ENCODE data around the gene POR.

The POR gene

GRCh38 chr7:75914655-75915415 lies at the start of gene POR:
TSS of gene POR (plus strand) at chr7:75915155. CDS start at chr7:75954002, 38,847 bp downstream.
- H3K79me2 ChIP-seq (ENCODE audit: low read length), result peaks cover 49% of the 10 kb centered on the region
- peak within 1 kb of the TSS; percentile 50; the same call in 1 of the 2 replicates for H2AFZ ChIP-seq (ENCODE audit: low read depth, low read length)
- TF ChIP-seq EZH2phosphoT487 (IDR thresholded peaks at IDR 0.05; ENCODE audit: low read depth) (no peak), CTCF (IDR thresholded peaks at IDR 0.05; ENCODE audit: low read depth, low read length) (no peak)
- H3K27ac ChIP-seq (ENCODE audit: low read length), result peak within 1 kb of the TSS; percentile 35; the same call in 1 of the 2 replicates
- no peaks in the 10 kb centered on the region for H3K9me3 ChIP-seq (ENCODE audit: insufficient read depth, low read length)
- H3K4me2 ChIP-seq (ENCODE audit: low read length), result peak within 1 kb of the TSS; percentile 97
- peaks cover 15% of the 10 kb centered on the region for H3K4me1 ChIP-seq (ENCODE audit: low read length)
- H4K20me1 ChIP-seq (ENCODE audit: insufficient read depth, low read length), result peaks cover 8% of the 10 kb centered on the region; the same call in 1 of the 2 replicates
- H3K4me3 ChIP-seq (ENCODE audit: low read length), result peak within 1 kb of the TSS; percentile 84
- peak within 1 kb of the TSS; percentile 79 for H3K9ac ChIP-seq (ENCODE audit: low read length)
- no peaks in the 10 kb centered on the region; the same call in 1 of the 2 replicates for H3K27me3 ChIP-seq (ENCODE audit: low read depth, low read length)
- H3K36me3 ChIP-seq (replicated peaks; ENCODE audit: low read depth, low read length), result peaks cover 2% of the 10 kb centered on the region

GRCh38 chr7:75866114-75866488 lies 48.9 kb upstream of the POR start:
- H3K4me3 ChIP-seq (ENCODE audit: low read length), result no peak overlapping the region
- peaks cover 9% of the 10 kb centered on the region; the same call in 1 of the 2 replicates for H3K4me1 ChIP-seq (ENCODE audit: low read length)
- TF ChIP-seq EZH2phosphoT487 (IDR thresholded peaks at IDR 0.05; ENCODE audit: low read depth), result no peak
- no peak for TF ChIP-seq CTCF (IDR thresholded peaks at IDR 0.05; ENCODE audit: low read depth, low read length)
- no peaks in the 10 kb centered on the region for H4K20me1 ChIP-seq (ENCODE audit: insufficient read depth, low read length)
- H2AFZ ChIP-seq (ENCODE audit: low read depth, low read length), result no peak overlapping the region
- no peaks in the 10 kb centered on the region for H3K9me3 ChIP-seq (ENCODE audit: insufficient read depth, low read length)
- H3K4me2 ChIP-seq (ENCODE audit: low read length), result peak overlapping the region; percentile 45; the same call in 1 of the 2 replicates
- no peak overlapping the region for H3K27ac ChIP-seq (ENCODE audit: low read length)
- H3K79me2 ChIP-seq (ENCODE audit: low read length), result no peaks in the 10 kb centered on the region
- H3K9ac ChIP-seq (ENCODE audit: low read length), result no peak overlapping the region
- H3K36me3 ChIP-seq (replicated peaks; ENCODE audit: low read depth, low read length), result no peaks in the 10 kb centered on the region
- H3K27me3 ChIP-seq (ENCODE audit: low read depth, low read length), result no peaks in the 10 kb centered on the region

GRCh38 chr7:75866489-75867389 lies 48.2 kb upstream of the POR start:
- H3K9ac ChIP-seq (ENCODE audit: low read length), result no peak overlapping the region

More at GRCh38 chr7:75866489-75867389, 48.2 kb upstream of the POR start:
- TF ChIP-seq EZH2phosphoT487 (IDR thresholded peaks at IDR 0.05; ENCODE audit: low read depth) (no peak), CTCF (IDR thresholded peaks at IDR 0.05; ENCODE audit: low read depth, low read length) (peak; percentile 86)
- no peaks in the 10 kb centered on the region for H3K36me3 ChIP-seq (replicated peaks; ENCODE audit: low read depth, low read length)
- H3K4me3 ChIP-seq (ENCODE audit: low read length), result 0 out of 2 replicates have a peak overlapping the region, but pooled peaks have one; percentile 26
- no peaks in the 10 kb centered on the region for H3K9me3 ChIP-seq (ENCODE audit: insufficient read depth, low read length)
- H3K27ac ChIP-seq (ENCODE audit: low read length), result no peak overlapping the region
- H3K79me2 ChIP-seq (ENCODE audit: low read length), result no peaks in the 10 kb centered on the region
- H4K20me1 ChIP-seq (ENCODE audit: insufficient read depth, low read length), result no peaks in the 10 kb centered on the region
- peak overlapping the region; percentile 45 for H3K4me2 ChIP-seq (ENCODE audit: low read length)
- no peaks in the 10 kb centered on the region for H3K27me3 ChIP-seq (ENCODE audit: low read depth, low read length)
- H2AFZ ChIP-seq (ENCODE audit: low read depth, low read length), result peak overlapping the region; percentile 9; the same call in 1 of the 2 replicates
- H3K4me1 ChIP-seq (ENCODE audit: low read length), result peaks cover 9% of the 10 kb centered on the region; the same call in 1 of the 2 replicates
